Activated CD8-positive, alpha-beta T cell treated with anti-CD3 and anti-CD28 coated beads, Interleukin-2, amount 10 ng/mL, durations not matched to agents 7 days and 5 days (primary cell): ENCODE results near the gene ZW10. TPM values are rescaled to one million over a fixed set of nuclear protein-coding genes. Genes with fewer than 3 reads are reported as not detected.
"Not testable (repeated sequence)": the region's sequence is repeated elsewhere in the genome, so short reads cannot be mapped to it uniquely, and the experiment has no call there.

Experiments
- ATAC-seq: fragments of 150-1000 bp; cut with Tn5 transposase; one replicate; pipeline ENCODE4 v1.10.0; 2021; ENCODE audit warnings: moderate library complexity
- CTCF ChIA-PET: fragments of 350-600 bp; sonication (Branson Sonifier 250); formaldehyde crosslinking; loops from one replicate; lab custom pipeline; 2021; ENCODE audit warnings: antibody characterized with exemption; lab: Charles Lee
- POLR2A ChIA-PET: fragments of 350-600 bp; sonication (Branson Sonifier 250); formaldehyde crosslinking; loops from one replicate; lab custom pipeline; 2021; ENCODE audit warnings: antibody characterized with exemption; lab: Charles Lee
- DNase-seq: peaks from one replicate; pipeline ENCODE4 v3.0.0-alpha.2; 2020
- H3K27ac Mint-ChIP-seq: one replicate; pipeline ENCODE4 v1.8.0; 2021; ENCODE audit warnings: mild to moderate bottlenecking, mixed read lengths
- H3K27me3 Mint-ChIP-seq: one replicate; pipeline ENCODE4 v1.8.0; 2021; ENCODE audit warnings: low read depth, mixed read lengths
- H3K36me3 Mint-ChIP-seq: one replicate; pipeline ENCODE4 v1.8.0; 2021; ENCODE audit warnings: low read depth, mixed read lengths
- H3K4me1 Mint-ChIP-seq: one replicate; pipeline ENCODE4 v1.8.0; 2021; ENCODE audit warnings: low read depth, mixed read lengths
- H3K4me3 Mint-ChIP-seq: one replicate; pipeline ENCODE4 v1.8.0; 2021; ENCODE audit warnings: mild to moderate bottlenecking, mixed read lengths
- H3K9me3 Mint-ChIP-seq: one replicate; pipeline ENCODE4 v1.8.0; 2022; ENCODE audit warnings: mixed read lengths; ENCODE audit not compliant: insufficient read depth
- total RNA-seq, 2 experiments: library from RNA; stranded (reverse); gene quantifications; one replicate each; pipeline ENCODE4 v1.2.3, GENCODE V29; 2021

ZW10 gene
- total RNA-seq, 2 experiments from 2014 or later = 21.0 to 21.5 TPM

GRCh38 chr11:113722221-113722620 is 51.3 kb downstream of the ZW10 start:
- Mint-ChIP-seq H3K9me3 (no peaks in the 10 kb centered on the region), H3K27ac (no peak overlapping the region), H3K4me1 (no peaks in the 10 kb centered on the region), H3K4me3 (no peak overlapping the region), H3K27me3 (no peaks in the 10 kb centered on the region), H3K36me3 (peaks cover 2% of the 10 kb centered on the region)
- CTCF ChIA-PET = no interaction called here
- ATAC-seq (no peak), DNase-seq (no peak)
- POLR2A ChIA-PET = no interaction called here

GRCh38 chr11:113721462-113722066 is 51.9 kb downstream of the ZW10 start:
- Mint-ChIP-seq H3K9me3 (no peaks in the 10 kb centered on the region), H3K4me3 (no peak overlapping the region), H3K36me3 (peaks cover 2% of the 10 kb centered on the region), H3K27ac (no peak overlapping the region), H3K4me1 (no peaks in the 10 kb centered on the region), H3K27me3 (no peaks in the 10 kb centered on the region)
- no peak for ATAC-seq
- DNase-seq = no peak
- POLR2A ChIA-PET = no interaction called here
- CTCF ChIA-PET = no interaction called here

GRCh38 chr11:113720478-113720877 is 53.0 kb downstream of the ZW10 start:
- ATAC-seq, H3K36me3 Mint-ChIP-seq, DNase-seq, H3K27ac Mint-ChIP-seq, H3K27me3 Mint-ChIP-seq, H3K4me3 Mint-ChIP-seq, H3K9me3 Mint-ChIP-seq, CTCF ChIA-PET, POLR2A ChIA-PET, H3K4me1 Mint-ChIP-seq: not testable (repeated sequence)

GRCh38 chr11:113715882-113716625 is 57.4 kb downstream of the ZW10 start:
- CTCF ChIA-PET = no interaction called here
- no peak for ATAC-seq
- no peak for DNase-seq
- Mint-ChIP-seq H3K9me3 (no peaks in the 10 kb centered on the region), H3K36me3 (peaks cover 2% of the 10 kb centered on the region), H3K4me1 (no peaks in the 10 kb centered on the region), H3K4me3 (no peak overlapping the region), H3K27ac (no peak overlapping the region), H3K27me3 (no peaks in the 10 kb centered on the region)
- POLR2A ChIA-PET = no interaction called here

GRCh38 chr11:113715273-113715672 is 58.2 kb downstream of the ZW10 start:
- H3K27me3 Mint-ChIP-seq = no peaks in the 10 kb centered on the region
- ChIA-PET CTCF (no interaction called here), POLR2A (no interaction called here)
- DNase-seq (no peak), ATAC-seq (no peak)
- peaks cover 2% of the 10 kb centered on the region for H3K36me3 Mint-ChIP-seq
- no peak overlapping the region for H3K27ac Mint-ChIP-seq
- no peak overlapping the region for H3K4me3 Mint-ChIP-seq
- no peaks in the 10 kb centered on the region for H3K4me1 Mint-ChIP-seq
- H3K9me3 Mint-ChIP-seq = no peaks in the 10 kb centered on the region

- DNase-seq (no peak), ATAC-seq (no peak)
- ChIA-PET CTCF (no interaction called here), POLR2A (no interaction called here)
- Mint-ChIP-seq H3K36me3 (peaks cover 4% of the 10 kb centered on the region), H3K4me1 (no peaks in the 10 kb centered on the region), H3K9me3 (peaks cover 3% of the 10 kb centered on the region), H3K27me3 (no peaks in the 10 kb centered on the region), H3K27ac (no peak overlapping the region), H3K4me3 (no peak overlapping the region)
Observed at GRCh38 chr11:113710989-113711388, 62.5 kb downstream of the ZW10 start.

GRCh38 chr11:113705871-113706655 is 67.4 kb downstream of the ZW10 start, which contains the start of gene TMPRSS5:
TMPRSS5 (minus strand) TSS chr11:113706308; CDS start chr11:113706224, 84 bp downstream.
- H3K4me3 Mint-ChIP-seq = no peak within 1 kb of the TSS
- POLR2A ChIA-PET = no interaction called here
- DNase-seq (no peak), ATAC-seq (no peak)
- H3K36me3 Mint-ChIP-seq = peaks cover 4% of the 10 kb centered on the region
- peaks cover 3% of the 10 kb centered on the region for H3K9me3 Mint-ChIP-seq
- CTCF ChIA-PET = no interaction called here
- H3K4me1 Mint-ChIP-seq = no peaks in the 10 kb centered on the region
- no peaks in the 10 kb centered on the region for H3K27me3 Mint-ChIP-seq
- H3K27ac Mint-ChIP-seq = no peak within 1 kb of the TSS

- CTCF ChIA-PET = interaction anchor here (0.8 kb wide), 1 partner anchor 20 kb away, joined by 3 read pairs; no protein-coding TSS in a partner anchor
- POLR2A ChIA-PET, DNase-seq, H3K36me3 Mint-ChIP-seq, H3K9me3 Mint-ChIP-seq, H3K4me1 Mint-ChIP-seq, H3K27me3 Mint-ChIP-seq, ATAC-seq, H3K27ac Mint-ChIP-seq, H3K4me3 Mint-ChIP-seq: not testable (repeated sequence)
Observed at GRCh38 chr11:113703551-113703950, 69.9 kb downstream of the ZW10 start.

- H3K36me3 Mint-ChIP-seq = no peaks in the 10 kb centered on the region
- H3K4me3 Mint-ChIP-seq = no peak overlapping the region
- POLR2A ChIA-PET = no interaction called here
- H3K9me3 Mint-ChIP-seq = no peaks in the 10 kb centered on the region
- H3K4me1 Mint-ChIP-seq = no peaks in the 10 kb centered on the region
- no peaks in the 10 kb centered on the region for H3K27me3 Mint-ChIP-seq
- DNase-seq (no peak), ATAC-seq (no peak)
- H3K27ac Mint-ChIP-seq = no peak overlapping the region
- CTCF ChIA-PET = no interaction called here
Observed at GRCh38 chr11:113701491-113701890, 72.0 kb downstream of the ZW10 start.

GRCh38 chr11:113698515-113698914 is 75.0 kb downstream of the ZW10 start:
- no peak for DNase-seq
- ChIA-PET POLR2A (no interaction called here), CTCF (interaction anchor here (0.6 kb wide), 1 partner anchor 63 kb away, joined by 3 read pairs; no protein-coding TSS in a partner anchor)
- Mint-ChIP-seq H3K9me3 (no peaks in the 10 kb centered on the region), H3K27ac (no peak overlapping the region), H3K4me1 (no peaks in the 10 kb centered on the region), H3K36me3 (no peaks in the 10 kb centered on the region), H3K4me3 (no peak overlapping the region), H3K27me3 (no peaks in the 10 kb centered on the region)
- ATAC-seq = no peak

- ChIA-PET POLR2A (no interaction called here), CTCF (no interaction called here)
- Mint-ChIP-seq H3K9me3 (no peaks in the 10 kb centered on the region), H3K4me3 (no peak overlapping the region), H3K27me3 (no peaks in the 10 kb centered on the region), H3K27ac (no peak overlapping the region), H3K36me3 (no peaks in the 10 kb centered on the region), H3K4me1 (no peaks in the 10 kb centered on the region)
- no peak for ATAC-seq
- DNase-seq = no peak
Observed at GRCh38 chr11:113697756-113698407, 75.6 kb downstream of the ZW10 start.
